CD4-positive, alpha-beta T cell treated with Interleukin-6 at 100 ng/mL for 8 hours (primary cell): ENCODE results near the gene PLXDC1.
"Not testable (repeated sequence)": the region's sequence is repeated elsewhere in the genome, so short reads cannot be mapped to it uniquely, and the experiment has no call there.

Experiments
- DNase-seq: peaks from one replicate; pipeline ENCODE4 v3.0.0-alpha.2; 2020; ENCODE audit warnings: mixed read lengths, low spot score

The PLXDC1 gene

DNA sequence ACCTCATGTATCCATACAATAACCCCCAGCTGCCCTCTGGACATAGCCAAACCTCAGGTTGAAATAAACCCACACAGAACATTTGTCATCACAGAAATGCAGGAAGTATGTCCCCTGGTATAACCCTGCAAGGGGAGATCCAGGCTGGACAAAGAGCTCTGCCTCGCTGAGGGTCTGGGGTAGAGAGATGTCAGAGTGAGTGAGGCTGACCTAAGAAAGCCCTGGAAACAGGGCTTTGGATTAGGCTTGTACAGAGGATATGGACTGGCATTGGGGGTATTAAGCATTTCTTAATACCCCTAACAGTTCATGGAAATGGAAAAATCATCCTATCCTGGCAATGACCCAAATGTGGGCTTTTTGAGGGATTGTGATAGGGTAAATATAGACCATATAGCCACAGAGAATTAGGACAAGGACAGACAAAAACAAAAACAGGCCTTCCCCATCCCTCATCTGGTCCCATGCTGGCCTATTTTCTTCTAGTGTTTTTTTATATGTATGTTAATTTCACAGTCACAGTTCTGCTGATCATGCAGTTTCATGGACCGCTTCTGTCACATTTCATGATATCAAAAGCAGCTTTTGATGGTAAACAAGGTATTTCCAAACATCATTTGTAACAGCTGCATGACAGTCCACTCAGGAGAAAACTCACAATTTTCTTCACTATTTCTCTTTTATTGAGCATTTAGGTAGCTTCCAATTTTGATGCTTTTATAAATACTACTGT lies 26.1 kb downstream of the PLXDC1 start:
- no peak for DNase-seq

DNA sequence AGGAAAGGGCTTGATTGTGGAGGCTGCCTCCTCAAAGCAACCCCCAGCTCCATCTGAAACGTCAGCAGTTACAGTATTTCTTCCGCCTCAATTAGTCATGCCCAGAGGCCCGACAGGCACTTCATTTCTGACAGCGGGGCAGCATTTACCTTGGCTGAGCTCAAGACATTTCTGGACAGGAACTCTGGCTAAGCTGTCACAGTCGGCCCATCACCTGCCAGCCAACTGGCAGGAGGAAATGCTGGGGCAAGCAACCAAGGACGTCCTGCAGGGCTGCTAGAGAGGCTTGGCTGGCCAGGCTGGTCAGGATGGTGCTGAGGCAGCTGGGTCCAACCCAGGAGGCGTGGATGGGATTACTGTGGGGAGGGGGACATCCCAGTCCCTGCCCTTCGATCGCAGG lies 27.8 kb downstream of the PLXDC1 start:
- no peak for DNase-seq

DNA sequence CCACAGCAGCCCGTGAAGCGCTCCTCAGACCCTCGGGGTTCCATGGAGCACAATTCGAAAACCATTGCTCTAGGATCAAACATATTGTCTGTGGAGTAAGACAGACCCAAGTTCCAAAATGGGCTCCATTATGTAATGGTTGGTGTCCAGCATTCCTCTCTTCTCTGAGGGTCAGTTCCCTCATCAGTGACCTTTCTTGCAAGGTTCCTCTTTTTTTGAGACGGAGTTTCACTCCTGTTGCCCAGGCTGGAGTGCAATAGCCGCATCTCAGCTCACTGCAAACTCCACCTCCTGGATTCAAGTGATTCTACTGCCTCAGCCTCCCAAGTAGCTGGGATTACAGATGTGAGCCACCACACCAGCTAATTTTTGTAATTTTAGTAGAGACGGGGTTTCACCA lies 28.4 kb downstream of the PLXDC1 start:
- no peak for DNase-seq

DNA sequence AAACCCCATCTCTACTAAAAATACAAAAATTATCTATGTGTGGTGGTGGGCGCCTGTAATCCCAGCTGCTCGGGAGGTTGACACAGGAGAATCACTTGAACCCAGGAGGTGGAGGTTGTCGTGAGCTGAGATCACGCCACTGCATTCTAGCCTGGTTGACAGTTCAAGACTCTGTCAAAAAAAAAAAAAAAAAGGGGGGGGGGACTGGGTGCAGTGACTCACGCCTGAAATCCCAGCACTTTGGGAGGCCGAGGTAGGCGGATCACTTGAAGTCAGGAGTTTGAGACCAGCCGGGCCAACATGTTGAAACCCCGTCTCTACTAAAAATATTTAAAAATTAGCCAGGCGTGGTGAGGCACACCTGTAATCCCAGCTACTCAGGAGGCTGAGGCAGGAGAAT lies 29.5 kb downstream of the PLXDC1 start:
- not testable (repeated sequence) for DNase-seq

DNA sequence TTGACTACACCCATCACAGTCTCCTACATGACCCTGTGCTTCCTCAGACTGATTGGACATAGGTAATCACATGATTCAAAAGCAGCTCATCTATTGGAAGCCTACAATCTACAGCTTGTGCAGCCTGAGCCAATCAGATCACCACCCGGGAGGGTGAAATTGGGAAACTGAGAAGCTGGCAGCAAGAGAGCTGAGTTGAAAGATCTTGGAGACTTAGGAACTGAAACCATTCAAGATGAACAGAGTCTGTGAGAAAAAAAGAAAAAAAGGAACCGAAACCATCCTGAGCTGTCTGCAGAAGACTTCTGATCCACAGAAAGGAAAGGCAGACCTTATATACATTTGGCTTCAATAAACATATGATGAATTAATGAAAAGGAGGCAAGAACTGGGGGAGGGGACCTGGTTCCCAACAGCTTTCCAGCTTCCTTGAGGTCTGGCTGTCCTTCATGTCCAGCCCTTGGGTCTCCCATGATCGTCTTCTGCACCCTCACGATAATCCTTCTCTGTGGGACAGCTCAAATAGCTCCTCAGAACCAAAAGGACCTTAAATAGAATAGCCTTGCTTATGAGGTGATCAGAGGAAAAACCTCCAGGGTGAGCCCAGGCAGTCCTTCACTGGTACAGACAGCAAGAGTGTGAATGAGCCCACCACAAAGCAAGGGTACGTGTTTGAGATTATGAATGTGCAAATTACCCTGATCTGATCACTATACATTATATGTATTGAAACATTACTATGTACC lies 32.6 kb downstream of the PLXDC1 start:
- DNase-seq = no peak

DNA sequence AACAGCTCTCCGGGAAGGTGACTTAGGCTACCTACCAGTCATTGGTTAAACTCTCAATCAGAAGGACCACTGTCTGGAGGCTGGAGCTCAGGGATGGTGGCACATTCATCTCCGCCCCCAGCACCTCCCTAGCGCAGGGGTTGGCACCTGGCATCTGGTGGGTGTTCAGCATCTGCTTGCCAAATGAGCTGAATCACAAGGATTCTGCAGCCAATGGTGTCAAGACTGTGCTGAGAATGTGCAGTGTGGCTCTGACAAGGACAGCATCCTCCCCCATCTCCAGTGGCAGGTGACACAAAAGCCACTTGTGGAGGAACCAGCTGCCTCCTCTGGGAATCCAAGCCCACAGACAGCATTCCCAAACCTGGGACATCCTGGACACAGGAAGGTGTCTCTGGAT lies 35.2 kb downstream of the PLXDC1 start:
- DNase-seq = no peak

DNA sequence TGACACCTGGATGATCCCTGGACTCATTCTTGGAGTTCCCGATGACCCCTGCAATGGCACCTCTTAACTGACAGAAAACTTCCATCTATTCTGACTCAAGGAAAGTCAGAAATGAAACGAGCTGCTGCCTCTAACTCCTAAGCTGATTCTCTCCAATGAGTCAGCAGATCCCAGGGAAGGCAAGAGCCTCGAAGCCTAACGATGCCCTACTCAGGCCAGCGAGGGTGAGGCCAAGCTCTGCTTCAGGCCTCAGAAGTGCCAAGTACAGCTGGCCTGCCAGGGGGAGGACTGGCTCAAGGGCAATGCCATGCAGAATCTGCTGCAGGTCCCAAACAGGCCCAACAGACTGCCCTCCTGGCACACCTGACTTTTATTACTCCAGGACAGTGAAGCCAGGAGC lies 36.3 kb downstream of the PLXDC1 start:
- no peak for DNase-seq

DNA sequence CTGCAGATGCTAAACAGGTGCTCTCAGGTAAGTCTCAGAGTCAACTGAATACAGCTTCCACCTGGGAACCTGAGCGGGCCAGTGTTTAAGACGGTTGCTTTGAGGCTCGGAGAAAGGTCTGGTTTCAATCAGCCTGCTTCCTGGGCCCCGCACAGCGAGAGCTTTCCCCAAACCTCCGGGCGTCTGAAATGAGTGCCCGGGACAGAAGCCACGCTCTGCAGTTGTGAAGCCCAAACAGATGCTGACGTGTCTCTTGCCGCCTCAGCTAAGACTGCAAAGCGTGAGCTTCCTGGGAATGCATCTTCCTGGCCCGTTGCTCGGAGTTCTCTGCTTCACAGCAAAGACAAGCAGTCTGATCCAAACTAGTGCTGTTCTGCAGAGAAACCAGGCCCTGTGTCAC lies 36.7 kb downstream of the PLXDC1 start:
- DNase-seq = no peak

DNA sequence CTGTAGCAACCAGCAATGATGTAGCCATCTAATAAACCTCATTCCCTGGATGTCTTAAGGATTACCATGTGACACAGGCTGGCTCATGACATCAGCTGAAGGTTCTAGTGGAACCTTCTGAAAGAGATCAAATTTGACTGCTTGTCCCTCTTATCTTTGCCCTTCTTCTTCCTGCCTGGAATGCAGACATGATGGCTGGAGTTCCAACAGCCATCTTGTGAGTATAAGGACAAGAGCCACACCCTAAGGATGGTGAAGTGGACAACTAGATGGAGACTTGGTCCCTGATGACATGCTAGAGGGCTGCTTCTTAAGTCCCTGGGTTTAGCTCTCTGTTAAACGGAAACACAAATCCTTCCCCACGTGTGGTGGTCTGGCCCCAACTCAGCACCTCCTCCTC lies 37.6 kb downstream of the PLXDC1 start:
- DNase-seq = no peak

DNA sequence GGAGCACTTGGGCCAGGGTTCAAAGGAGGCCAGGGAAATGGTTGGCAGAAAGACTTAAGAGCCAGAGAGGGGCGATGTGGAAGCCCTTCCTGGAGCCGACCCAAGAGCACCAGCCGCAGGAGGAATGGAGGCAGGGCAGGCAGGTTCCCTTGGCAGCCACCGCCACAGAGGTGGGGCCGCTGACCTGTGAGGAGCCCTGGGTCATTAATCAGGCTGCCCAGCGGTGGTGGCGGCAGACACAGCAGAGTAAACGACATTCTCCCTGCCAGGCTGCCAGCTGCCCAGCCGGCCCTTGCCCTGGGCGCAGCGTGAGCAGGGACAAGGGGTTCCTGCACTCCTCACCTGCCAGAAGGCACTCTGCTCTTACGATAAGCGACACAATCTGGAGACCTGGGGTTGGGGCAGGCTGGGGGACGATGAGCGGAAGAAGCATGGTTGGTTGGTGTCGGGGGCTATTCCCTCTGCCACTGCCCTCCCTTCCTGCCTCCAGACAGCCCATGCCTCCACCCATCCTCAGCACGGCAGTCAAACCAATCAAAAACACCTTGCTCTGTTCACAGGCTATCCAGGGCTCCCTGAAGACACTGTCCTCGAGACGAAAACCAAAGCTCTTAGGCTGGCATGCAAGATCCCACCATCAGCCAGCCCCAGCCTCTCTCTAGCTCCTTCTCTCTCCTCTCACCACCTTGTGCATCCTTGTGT lies 40.9 kb downstream of the PLXDC1 start:
- DNase-seq = no peak

DNA sequence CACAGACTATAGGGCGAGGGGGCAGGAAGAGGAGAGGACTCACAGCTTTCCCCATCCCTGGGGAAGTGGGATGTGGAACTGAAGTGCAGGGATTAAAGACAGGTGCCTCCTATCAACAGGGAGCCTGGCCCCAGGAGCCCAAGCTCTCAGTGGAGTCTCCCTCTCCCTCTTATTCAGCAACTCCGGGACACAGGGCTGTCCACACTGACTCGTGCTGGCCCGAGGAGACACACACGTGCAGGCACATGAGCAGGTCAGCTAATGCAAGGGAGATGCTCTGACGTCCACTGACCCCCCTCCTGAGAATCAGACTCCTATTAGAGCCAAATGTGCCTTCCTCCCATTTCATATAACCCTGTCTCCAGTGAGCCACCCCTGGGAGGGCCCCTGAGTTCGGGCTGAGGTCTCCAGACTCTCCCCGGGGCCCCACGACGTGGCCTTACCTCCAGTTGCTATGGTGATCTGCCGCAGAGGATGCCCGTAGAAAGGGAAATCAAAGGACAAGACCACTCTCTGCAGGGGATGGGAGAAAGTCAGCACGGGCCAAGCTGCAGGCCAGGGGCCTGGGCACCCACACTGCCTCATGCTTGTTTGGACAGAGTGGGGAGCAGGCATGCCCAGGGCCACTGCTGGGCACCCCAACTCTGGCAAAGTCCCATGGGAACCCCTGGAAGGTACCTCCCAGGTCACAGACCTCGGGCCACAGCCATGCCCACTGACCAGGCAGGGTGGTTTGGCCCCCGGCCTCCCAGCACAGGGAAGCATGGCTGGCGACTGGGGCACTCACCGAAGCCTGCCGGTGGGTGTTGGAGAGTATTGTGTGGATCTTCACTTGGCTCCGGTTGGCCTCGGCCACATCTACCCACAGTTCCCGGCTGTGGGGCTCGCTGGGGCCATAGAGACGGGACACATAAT lies 42.7 kb downstream of the PLXDC1 start:
- no peak for DNase-seq

DNA sequence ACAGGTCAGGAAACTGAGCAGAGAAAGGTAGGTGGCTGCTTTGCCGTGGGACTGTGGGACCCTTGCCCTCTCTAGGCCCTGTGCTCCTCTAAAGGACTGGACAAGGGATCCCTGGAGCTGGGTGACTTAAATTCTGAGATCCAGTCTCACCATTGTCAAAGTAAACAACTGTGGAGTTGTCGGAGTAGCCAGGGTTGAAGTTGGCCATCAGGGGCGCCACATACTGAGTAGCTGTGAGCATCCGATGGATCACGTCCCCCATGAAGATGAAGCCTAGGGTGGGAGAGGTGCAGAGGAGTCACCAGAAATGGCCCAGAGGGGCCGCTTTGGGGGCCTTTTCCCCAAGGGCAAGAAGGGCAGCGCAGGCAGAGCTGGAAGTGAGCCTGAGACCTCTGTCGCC lies 43.5 kb downstream of the PLXDC1 start:
- no peak for DNase-seq

DNA sequence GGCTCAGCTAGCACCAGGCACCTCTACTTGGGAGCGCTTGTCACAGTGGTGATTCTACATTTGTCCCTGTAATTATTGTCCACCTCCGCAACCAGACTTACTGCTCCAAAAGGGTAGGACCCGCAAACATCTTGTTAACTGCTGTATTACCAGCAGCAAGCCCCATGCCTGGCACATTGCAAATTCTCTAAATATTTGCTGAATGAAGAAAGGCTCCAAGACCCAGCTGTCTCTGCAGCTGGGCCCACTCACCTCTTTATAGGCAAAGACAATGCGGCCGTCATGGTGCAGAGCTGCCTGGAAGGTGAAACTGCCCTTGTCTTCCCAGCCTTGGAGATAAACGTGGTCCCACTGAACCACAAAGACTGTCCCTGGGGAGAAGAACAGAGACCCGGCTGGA lies 44.3 kb downstream of the PLXDC1 start:
- DNase-seq = no peak

DNA sequence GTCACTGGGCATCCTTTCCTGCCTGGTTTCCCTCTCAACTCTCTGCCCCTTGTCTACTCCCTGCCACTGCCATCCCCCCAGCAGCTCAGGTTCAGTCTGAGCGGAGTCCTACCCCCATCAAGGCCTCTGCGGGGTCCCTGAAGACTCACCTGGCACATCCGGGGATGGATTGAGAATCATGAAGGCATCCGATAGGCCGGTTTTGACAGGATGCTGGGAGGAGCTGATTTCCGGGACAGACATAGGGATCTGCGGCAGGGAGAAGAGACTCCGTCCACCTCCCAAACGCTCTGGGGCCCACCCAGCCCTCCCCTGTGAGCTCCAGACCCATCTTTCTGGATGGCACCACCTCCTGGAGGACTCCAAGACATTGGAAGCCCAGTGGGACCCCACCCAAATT lies 45.7 kb downstream of the PLXDC1 start:
- no peak for DNase-seq

DNA sequence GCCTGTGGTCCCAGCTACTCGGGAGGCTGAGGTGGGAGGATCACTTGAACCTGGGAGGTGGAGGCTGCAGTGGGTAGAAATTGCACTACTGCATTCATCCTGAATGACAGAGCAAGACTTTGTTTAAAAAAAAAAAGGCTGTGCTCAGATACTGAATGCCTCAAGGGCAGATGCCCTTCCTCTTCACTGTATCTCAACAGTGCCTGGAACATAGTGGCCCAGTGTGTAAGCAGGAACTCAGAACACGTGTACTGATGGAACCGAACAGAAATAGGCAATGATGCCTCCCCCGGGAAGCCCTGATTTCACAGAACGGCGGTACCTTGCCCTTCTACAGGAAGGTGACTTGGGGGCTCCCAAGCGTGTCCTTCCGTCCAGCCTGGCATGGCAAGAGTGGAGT lies 46.8 kb downstream of the PLXDC1 start:
- DNase-seq = no peak

DNA sequence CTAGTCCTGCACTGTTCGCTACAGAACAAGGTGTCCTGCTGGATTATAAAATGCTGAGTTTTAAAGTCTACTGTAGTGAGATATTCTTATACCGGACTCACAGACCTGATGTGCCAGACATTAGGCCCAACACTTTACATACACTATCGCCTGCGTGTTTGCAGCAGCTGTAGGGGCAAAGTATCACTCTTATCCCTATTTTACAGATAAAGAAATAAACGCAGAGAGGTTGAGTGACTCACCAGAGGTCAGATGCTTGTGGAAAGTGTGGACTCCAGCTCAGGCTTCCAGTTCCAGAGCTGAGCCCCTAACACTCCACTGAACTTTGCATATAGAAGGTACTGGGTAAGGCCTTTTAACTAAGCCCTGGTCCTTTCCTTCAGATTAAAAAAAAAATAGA lies 47.4 kb downstream of the PLXDC1 start:
- no peak for DNase-seq

DNA sequence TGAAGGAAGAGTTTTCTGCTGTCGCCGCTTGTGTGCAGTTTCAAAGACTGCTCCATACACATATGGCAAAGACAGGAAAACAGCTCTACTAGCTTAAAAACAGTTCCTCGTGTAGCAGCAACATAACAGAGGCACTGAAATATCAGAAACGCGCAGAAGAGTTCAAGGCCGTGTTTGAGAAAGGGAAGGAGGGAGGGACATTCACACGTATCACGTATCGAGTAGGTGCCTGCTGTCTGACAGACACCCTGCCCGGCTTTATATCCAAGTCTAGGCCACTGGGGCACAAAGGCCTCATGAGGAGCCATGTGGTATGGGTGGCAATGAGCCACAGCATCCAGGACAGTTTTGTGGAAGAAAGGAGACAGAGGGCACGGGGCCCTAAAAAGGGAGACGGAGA lies 50.3 kb downstream of the PLXDC1 start:
- DNase-seq = no peak

DNA sequence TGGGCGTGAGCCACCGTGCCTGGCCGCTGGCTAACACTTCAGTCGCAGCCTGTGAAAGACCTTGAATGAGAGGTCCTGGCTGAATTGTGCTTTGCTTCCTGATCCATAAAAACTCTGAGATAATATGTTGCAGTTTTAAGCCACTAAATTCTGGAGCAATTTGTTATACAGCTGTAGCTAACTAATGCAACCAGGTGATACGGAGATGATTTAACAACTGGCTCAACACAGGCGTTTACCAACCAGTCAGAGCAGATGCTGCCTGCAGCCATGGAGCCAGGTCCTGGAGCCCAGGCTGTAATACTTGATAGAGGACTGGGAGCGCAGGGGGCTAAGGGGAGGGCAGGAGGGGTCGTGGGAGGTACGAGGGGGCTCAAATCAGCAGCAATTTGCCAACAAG lies 50.9 kb downstream of the PLXDC1 start:
- DNase-seq = no peak

DNA sequence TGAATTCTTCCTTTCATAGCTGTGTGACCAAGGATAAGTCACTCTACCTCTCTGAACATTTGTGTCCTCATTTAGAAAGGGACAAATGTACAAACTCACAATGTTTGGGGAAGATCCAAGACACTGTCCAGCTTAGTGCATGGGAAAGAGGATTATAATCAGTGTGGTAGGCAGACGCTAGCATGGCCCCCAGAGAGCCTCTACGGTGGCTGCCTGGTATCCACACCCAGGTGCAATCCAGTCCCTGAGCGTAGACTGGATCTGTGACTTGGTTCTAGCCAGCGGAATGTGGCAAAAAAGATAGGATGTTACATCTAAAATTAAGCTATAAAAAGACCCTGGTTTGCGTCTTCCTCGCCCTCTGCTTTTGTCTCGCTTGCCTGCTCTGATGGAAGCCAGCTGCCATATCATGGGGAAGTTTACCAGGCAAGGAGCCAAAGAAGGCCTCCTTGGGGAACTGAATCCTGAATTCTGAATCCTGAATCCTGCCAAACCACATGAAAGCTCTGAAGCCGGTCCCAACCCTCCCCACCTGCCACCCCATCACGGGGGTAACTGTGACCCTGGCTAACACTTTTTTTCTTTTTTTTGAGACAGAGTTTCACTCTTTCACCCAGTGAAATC lies 51.7 kb downstream of the PLXDC1 start:
- no peak for DNase-seq

DNA sequence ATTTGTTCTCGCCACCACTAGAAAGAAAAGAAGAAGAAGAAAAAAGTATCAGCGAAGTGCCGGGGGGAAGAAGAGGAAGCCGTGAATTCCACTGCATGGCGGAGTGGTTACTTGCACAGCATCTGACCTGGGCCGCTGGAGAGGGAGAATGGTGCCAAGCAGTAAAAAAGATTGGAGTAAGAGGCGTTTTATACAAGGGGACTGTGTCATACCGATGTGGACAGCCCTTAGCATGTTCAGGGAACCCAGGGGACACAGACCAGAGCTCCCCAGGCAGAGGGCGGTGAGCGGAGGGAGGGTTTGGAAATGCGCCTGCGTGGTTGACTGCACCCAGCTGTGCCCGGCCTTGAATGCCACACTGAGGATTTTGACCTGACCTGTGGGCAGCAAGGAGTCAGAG lies 52.8 kb downstream of the PLXDC1 start:
- DNase-seq = no peak

DNA sequence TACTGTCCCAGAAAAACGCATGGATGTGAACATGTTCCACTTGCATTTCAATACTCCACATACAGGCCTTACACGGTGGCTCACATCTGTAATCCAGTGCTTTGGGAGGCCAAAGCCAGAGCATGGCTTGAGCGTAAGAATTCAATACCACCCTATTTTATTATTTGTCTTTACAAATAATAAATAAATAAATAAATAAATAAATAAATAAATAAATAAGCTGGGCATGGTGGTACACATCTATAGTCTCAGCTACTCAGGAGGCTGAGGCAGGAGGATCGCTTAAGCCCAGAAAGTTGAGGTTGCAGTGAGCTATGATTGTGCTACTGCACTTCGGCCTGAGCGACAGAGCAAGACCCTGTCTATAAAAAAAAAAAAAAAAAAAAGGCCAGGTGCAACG lies 53.9 kb downstream of the PLXDC1 start:
- no peak for DNase-seq

DNA sequence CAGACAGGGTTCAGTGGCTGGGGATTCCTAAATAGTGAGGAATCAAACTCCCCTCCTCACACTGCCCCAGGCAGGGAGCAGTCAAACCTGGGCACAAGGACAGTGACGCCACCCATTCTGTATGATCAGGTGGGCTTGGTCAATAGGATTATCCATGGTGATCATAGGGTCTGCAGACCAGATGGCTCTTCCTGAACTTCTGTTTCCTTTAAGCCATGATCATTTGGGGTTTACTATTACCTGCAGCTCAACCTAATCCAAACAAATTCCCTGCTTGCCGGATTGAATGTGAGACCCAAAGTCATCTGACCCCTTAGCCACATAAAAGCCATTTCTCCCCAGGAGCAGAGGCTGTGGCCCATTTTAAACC lies 54.3 kb downstream of the PLXDC1 start:
- no peak for DNase-seq
